Body of pancreas (tissue), 4 donors: Measurements from ENCODE around the gene TIMM22.

Experiments used
- POLR2A ChIP-seq, 3 donors: fragments of 450-650 bp; IDR thresholded peaks; one replicate each; pipeline ENCODE4 v1.6.1; 2016; ENCODE audit warnings: antibody characterized with exemption in 3 of 3, mild to moderate bottlenecking in 2 of 3
- TF ChIP-seq, protein P1 (sequence below), 7 experiments: fragments of 450-650 bp in 4 of 7; fragments of 200-600 bp in 3 of 7; sonication (generic) in 3 of 7; IDR thresholded peaks; one replicate each; pipeline ENCODE4 v1.5.1; 2016 to 2019; ENCODE audit warnings: antibody characterized with exemption in 7 of 7

DNA sequence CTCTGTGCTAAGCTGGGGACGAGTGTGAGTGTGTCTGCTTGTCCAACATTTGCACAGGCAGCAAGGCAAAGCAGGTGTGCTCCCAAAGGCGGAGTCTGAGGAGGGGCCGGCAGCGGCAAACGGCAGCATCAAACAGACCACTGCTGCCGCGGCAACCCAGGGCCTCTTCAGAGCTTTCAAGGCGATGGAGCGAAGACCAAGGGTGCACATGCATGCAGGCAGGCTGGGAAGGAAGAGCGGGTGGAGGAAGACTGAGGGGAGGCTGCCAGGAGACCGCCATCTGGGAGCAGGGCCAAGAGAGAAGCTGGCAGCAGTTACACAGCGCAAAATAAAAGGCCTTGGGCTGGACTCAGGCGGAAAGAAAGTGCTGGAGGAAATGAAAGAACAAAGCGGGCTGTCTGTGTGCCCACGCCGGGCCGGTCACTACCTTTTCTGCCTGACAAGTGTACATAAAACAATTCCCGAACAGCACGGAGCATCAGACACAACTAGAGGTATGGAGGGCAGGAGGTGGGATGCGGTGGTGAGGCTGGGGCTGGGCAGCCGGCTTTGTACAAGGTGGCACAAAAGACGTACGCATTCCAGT lies 8.5 kb downstream of the TIMM22 start:
- TF ChIP-seq, protein P1, sequence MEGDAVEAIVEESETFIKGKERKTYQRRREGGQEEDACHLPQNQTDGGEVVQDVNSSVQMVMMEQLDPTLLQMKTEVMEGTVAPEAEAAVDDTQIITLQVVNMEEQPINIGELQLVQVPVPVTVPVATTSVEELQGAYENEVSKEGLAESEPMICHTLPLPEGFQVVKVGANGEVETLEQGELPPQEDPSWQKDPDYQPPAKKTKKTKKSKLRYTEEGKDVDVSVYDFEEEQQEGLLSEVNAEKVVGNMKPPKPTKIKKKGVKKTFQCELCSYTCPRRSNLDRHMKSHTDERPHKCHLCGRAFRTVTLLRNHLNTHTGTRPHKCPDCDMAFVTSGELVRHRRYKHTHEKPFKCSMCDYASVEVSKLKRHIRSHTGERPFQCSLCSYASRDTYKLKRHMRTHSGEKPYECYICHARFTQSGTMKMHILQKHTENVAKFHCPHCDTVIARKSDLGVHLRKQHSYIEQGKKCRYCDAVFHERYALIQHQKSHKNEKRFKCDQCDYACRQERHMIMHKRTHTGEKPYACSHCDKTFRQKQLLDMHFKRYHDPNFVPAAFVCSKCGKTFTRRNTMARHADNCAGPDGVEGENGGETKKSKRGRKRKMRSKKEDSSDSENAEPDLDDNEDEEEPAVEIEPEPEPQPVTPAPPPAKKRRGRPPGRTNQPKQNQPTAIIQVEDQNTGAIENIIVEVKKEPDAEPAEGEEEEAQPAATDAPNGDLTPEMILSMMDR (IDR thresholded peaks at IDR 0.05) = peak in 1 of 7 experiments; percentile 3
- TF ChIP-seq POLR2A (IDR thresholded peaks at IDR 0.05) = peak in 2 of 3 donors; percentile 44 to 52
